NT2/D1 (cell line): Measurements from ENCODE around the gene CTPS1.

ENCODE experiments used
- SUZ12 ChIP-seq: IDR thresholded peaks from 2 replicates; pipeline ENCODE4 v1.6.1; 2011; ENCODE audit not compliant: insufficient read length, insufficient read depth; ENCODE audit errors: extremely low read depth
- YY1 ChIP-seq: IDR thresholded peaks from 2 replicates; pipeline ENCODE4 v1.6.1; 2011; ENCODE audit not compliant: insufficient read length, insufficient read depth
- ZNF274 ChIP-seq: IDR thresholded peaks from 2 replicates; pipeline ENCODE4 v1.6.1; 2011; ENCODE audit warnings: mild to moderate bottlenecking, low read depth, low read length

- TF ChIP-seq YY1, result no peak
- TF ChIP-seq ZNF274, result no peak
- TF ChIP-seq SUZ12, result no peak
These were observed 48.6 kb downstream of the CTPS1 start for GRCh38 chr1:41028034-41028642.
